SIG-M5 (cell line): ENCODE data around the gene PSAP.

Source experiments
- DNase-seq: peaks from one replicate; lab custom pipeline; 2025; lab: John Stamatoyannopoulos, UW

PSAP gene

GRCh38 chr10:71825217-71825616 lies 25.8 kb downstream of the PSAP start:
- DNase-seq: no peak

GRCh38 chr10:71824333-71824732 lies 26.7 kb downstream of the PSAP start:
- DNase-seq: no peak

DNA sequence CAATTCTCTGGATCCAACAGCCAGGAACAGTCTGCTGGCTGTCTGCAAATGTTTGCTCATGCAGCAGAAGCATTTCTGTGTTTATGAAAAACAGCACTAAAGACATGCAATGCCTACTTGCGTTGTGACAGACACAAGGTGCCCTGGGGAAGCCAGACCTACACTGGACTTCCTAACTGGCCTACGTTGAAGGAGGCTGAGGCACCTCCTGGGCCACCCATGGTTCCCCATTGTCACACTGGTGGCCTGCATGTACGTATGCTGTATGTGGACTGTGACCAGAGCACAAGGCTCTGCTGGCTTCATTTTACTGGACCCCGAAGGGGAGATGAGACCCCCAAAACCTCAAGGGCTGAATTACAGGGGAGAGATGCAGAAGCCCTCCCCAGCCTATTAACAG lies 27.7 kb downstream of the PSAP start:
- no peak for DNase-seq

- no peak for DNase-seq
Measured at GRCh38 chr10:71821909-71822763, 28.9 kb downstream of the PSAP start.

DNA sequence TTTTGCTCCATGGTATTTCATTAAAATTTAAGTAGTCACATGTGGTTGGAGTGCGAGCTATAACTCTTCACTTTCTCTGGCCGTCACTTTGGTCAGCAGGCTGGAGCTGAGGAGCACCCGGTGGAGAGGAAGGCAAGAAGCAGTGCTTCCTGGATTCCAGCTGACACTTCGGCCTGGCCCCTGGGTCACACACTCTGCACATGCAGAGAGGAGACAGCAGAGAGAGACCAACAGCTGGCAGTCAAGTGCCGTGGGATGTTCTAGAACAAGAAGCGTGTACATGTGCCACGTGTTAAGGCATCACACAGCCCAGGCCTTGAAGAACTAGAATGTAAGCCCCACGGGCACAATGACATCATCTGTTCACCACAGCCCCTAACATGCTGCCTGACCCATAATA lies 30.1 kb downstream of the PSAP start:
- DNase-seq: no peak

GRCh38 chr10:71819985-71820384 lies 31.1 kb downstream of the PSAP start:
- no peak for DNase-seq

DNA sequence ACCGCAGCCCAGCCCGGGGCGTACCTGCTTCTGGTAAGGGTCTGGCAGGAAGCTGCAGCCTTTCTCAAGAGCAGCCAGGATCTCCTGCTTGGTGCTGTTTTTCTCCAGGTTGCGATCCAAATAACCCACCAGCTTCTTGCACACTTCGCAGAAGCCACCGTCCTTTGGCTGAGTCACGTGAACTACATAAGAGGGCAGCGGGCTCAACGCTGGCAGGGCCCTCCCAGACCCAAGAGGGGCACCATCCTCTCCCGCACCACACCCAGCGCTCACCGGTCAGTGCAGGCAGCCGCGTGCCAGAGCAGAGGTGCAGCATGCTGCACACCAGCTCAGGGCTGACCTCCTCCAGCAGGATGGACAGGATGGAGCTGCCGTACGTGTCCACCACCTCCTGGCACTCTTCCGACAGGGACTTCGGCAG lies 31.6 kb downstream of the PSAP start:
- no peak for DNase-seq

GRCh38 chr10:71818674-71819260 lies 32.3 kb downstream of the PSAP start:
- no peak for DNase-seq

DNA sequence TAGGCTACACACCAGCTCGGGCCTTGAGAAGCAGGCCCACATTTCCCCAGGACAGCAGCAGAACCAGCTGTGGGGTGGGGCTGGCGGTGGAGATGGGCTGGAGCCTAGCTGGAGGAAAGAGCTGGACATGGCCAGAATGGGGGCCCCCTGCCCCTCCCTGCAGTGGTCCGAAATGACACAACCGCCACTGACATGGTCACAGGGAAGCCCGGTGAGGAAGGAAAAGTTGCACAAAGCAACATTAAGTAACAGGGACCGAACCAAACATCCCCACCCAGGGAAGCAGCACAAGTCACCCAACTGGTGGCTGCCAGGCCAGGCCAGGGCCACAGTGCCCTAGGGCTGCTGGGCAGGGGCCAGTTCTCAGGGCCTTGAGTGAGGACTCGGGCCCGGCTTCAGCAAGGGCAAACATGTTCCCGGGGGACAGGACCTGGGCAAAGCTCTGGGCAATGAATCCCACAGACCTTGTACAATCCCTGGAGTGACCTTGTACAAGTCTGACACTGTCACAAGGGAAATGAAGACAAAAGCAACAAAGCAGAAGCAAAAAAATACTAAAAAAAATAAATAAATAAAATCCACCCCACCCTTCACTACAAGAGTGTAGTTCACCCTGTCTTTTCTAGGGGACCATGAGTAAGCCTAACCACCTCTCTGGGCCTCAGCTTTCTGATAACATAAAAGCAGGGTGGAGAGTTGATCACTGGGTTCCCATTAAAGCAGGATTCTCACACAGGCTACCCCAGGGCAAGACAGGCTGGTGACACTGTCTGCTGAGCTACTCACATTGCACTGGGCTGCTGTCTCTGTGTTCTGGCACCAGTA lies 33.0 kb downstream of the PSAP start:
- DNase-seq: no peak

- no peak for DNase-seq
Measured at GRCh38 chr10:71816936-71817618, 34.0 kb downstream of the PSAP start.

- no peak for DNase-seq
Measured at GRCh38 chr10:71816421-71816851, 34.6 kb downstream of the PSAP start.

DNA sequence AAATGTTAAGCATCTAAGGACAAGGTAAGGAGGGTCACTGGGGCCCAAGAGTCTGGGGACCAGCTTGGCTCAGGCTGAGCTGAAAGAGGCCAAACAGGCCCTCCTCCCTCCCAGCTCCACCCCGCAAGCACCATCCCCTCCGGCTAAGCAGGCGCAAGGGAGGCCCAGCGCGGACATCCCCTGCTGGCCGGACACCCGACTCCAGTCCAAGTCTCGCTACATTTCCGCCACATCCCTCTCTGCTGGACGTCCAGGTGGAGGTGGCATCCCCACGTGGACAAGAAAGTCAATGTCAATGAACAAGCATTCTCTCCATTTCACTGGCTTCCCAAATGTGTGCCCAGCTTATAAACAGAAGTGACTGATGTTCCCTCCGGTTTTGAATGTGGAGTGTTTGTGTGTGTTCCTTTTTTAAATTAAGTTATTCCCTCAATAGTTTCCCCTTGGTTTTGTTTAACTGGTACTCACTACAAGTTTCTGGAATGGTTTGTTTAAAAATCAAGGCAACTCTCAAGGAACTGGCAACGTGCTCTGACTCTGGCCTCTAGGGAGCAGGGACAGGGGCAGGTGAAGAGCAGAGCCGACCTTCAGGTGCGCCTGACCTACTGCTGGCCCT lies 35.4 kb downstream of the PSAP start:
- no peak for DNase-seq

DNA sequence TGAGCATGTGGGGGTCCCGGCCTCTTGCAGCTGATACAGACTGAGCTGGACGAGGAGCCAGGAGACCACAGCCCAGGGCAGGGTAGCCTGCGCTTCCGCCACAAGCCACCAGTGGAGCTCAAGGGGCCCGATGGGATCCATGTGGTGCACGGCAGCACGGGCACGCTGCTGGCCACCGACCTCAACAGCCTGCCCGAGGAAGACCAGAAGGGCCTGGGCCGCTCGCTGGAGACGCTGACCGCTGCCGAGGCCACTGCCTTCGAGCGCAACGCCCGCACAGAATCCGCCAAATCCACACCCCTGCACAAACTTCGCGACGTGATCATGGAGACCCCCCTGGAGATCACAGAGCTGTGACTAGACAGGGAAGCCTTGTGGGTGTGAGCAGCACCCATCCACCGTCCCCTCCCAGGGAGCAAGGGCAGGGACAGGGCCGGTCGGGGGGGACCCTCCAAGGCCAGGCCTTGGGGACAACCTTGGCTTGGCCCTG lies 36.1 kb downstream of the PSAP start:
- no peak for DNase-seq

- no peak for DNase-seq
Measured at GRCh38 chr10:71812913-71813590, 38.0 kb downstream of the PSAP start.

GRCh38 chr10:71812016-71812912 lies 38.8 kb downstream of the PSAP start:
- DNase-seq: no peak

DNA sequence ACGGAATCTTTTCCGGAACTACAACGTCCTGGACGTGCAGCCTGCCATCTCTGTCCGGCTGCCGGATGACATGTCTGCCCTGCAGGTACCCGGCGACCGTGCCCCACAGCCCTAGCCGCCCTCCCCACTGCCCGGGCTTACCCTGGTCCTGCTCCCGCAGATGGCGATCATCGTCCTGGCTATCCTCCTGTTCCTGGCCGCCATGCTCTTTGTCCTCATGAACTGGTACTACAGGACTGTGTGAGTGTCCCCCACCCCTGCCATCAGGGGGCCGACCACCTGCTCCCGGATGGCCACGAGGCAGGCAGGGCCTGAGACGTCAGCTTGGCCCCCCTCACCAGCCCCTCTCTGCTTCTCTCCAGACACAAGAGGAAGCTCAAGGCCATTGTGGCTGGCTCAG lies 39.7 kb downstream of the PSAP start:
- no peak for DNase-seq

DNA sequence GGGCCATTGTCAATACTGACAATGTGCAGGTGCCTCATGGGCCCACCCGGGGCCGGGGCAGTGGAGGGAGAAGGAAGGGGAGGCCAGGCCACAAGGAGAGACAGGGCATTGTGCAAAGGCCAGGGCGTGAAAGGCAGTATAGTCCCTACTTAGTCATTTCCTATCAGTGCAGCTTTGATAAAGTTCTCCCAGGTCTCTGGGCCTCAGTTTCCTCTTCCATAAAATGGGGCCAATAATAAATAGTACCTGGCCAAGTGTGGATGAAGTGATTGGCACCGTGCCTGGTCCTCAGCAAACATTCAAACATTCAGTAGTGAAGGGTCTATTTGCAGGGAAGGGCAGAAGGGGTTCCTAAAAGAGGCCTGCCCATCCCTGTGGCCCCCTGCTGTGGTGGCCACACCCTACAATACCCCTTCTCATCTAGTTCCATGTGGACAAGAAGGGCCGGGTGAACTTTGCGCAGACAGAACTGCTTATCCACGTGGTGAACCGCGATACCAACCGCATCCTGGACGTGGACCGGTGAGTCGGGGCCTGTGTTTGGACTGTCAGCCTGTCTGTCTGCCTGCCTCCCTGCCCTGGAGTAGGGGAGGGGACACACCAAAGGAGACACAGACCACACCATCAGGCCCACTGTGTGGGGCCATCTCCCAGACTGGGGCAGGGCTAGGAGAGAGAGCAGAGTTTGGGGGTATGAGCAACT lies 40.9 kb downstream of the PSAP start:
- no peak for DNase-seq

- DNase-seq: no peak
Measured at GRCh38 chr10:71809628-71810027, 41.4 kb downstream of the PSAP start.
